Peyer's patch (tissue), 4 donors: ENCODE measurements around the gene MYO18B. TPM values are rescaled to one million over a fixed set of nuclear protein-coding genes. Genes with fewer than 3 reads are reported as not detected.

ENCODE experiments used
- DNase-seq, 3 donors: peaks; one replicate each; pipeline ENCODE4 v3.0.0-alpha.2; 2017 to 2019
- H3K27ac ChIP-seq, 4 donors: fragments of 200-600 bp; sonication (generic); one replicate each; pipeline ENCODE4 v1.5.1; 2016 to 2019
- H3K27me3 ChIP-seq, 2 donors: fragments of 200-600 bp; sonication (generic); one replicate each; pipeline ENCODE4 v1.5.1; 2019
- H3K36me3 ChIP-seq, 3 donors: fragments of 200-600 bp; sonication (generic); one replicate each; pipeline ENCODE4 v1.5.1; 2016 to 2019
- H3K4me1 ChIP-seq, 4 donors: fragments of 200-600 bp; sonication (generic); one replicate each; pipeline ENCODE4 v1.5.1; 2016 to 2019
- H3K4me3 ChIP-seq, 4 donors: fragments of 200-600 bp; sonication (generic); 1 replicate in 3 of 4; 2 replicates in 1 of 4; pipeline ENCODE4 v1.5.1; 2016 to 2019; ENCODE audit warnings: mild to moderate bottlenecking in 1 of 4
- H3K9me3 ChIP-seq, 4 donors: fragments of 200-600 bp; sonication (generic); one replicate each; pipeline ENCODE4 v1.5.1; 2016 to 2019; ENCODE audit warnings: mild to moderate bottlenecking in 1 of 4
- CTCF ChIP-seq, 6 experiments: fragments of 450-650 bp in 4 of 6; fragments of 200-600 bp in 2 of 6; sonication (generic) in 1 of 6; IDR thresholded peaks; one replicate each; pipeline ENCODE4 v1.5.1; 2017 to 2019; ENCODE audit warnings: antibody characterized with exemption in 6 of 6, mild to moderate bottlenecking in 3 of 6, moderate library complexity in 1 of 6
- POLR2A ChIP-seq, 2 donors: fragments of 450-650 bp; IDR thresholded peaks; one replicate each; pipeline ENCODE4 v1.5.1; 2017; ENCODE audit warnings: antibody characterized with exemption in 2 of 2, mild to moderate bottlenecking in 2 of 2, moderate library complexity in 2 of 2
- total RNA-seq, 4 donors: library from RNA; depleted of rRNA; stranded (reverse); fragments of >200 nt; gene quantifications; one replicate each; pipeline ENCODE4 v1.1.0, GENCODE V29; 2016

The MYO18B gene
- total RNA-seq, 4 donors from 2014 or later, result 0.28 to 0.83 TPM; not detected in 2

GRCh38 chr22:26033586-26033985 is 291.6 kb downstream of the MYO18B start:
- TF ChIP-seq CTCF (IDR thresholded peaks at IDR 0.05) (no peak), POLR2A (IDR thresholded peaks at IDR 0.05) (no peak)
- Histone ChIP-seq H3K4me1 (no peaks in the 10 kb centered on the region), H3K36me3 (no peaks in the 10 kb centered on the region), H3K4me3 (no peak overlapping the region), H3K27me3 (no peaks in the 10 kb centered on the region), H3K9me3 (peaks cover 0 to 13% (median 3%) of the 10 kb centered on the region in 4 donors), H3K27ac (no peak overlapping the region)
- no peak for DNase-seq

- Histone ChIP-seq H3K36me3 (no peaks in the 10 kb centered on the region), H3K27me3 (no peaks in the 10 kb centered on the region), H3K4me1 (no peaks in the 10 kb centered on the region), H3K27ac (no peak overlapping the region), H3K9me3 (peaks cover 0 to 13% (median 3%) of the 10 kb centered on the region in 4 donors), H3K4me3 (no peak overlapping the region)
- TF ChIP-seq POLR2A (IDR thresholded peaks at IDR 0.05), result no peak
- no peak for TF ChIP-seq CTCF (IDR thresholded peaks at IDR 0.05)
- no peak for DNase-seq
Measured at GRCh38 chr22:26035523-26035922, 293.5 kb downstream of the MYO18B start.

GRCh38 chr22:26038365-26038764 is 296.4 kb downstream of the MYO18B start:
- Histone ChIP-seq H3K4me3 (no peak overlapping the region), H3K36me3 (no peaks in the 10 kb centered on the region), H3K27me3 (no peaks in the 10 kb centered on the region), H3K9me3 (peaks cover 0 to 13% (median 3%) of the 10 kb centered on the region in 4 donors), H3K27ac (no peak overlapping the region), H3K4me1 (no peaks in the 10 kb centered on the region)
- no peak for TF ChIP-seq POLR2A (IDR thresholded peaks at IDR 0.05)
- TF ChIP-seq CTCF (IDR thresholded peaks at IDR 0.05), result no peak
- no peak for DNase-seq

GRCh38 chr22:26041931-26042330 is 299.9 kb downstream of the MYO18B start:
- H3K4me3 ChIP-seq, result no peak overlapping the region
- H3K27me3 ChIP-seq, result no peaks in the 10 kb centered on the region

GRCh38 chr22:26043031-26043430 is 301.0 kb downstream of the MYO18B start:
- Histone ChIP-seq H3K4me3 (no peak overlapping the region), H3K4me1 (no peaks in the 10 kb centered on the region), H3K9me3 (no peaks in the 10 kb centered on the region), H3K36me3 (no peaks in the 10 kb centered on the region), H3K27ac (no peak overlapping the region), H3K27me3 (no peaks in the 10 kb centered on the region)
- no peak for DNase-seq
- TF ChIP-seq CTCF (IDR thresholded peaks at IDR 0.05), result no peak
- TF ChIP-seq POLR2A (IDR thresholded peaks at IDR 0.05), result no peak

More at GRCh38 chr22:26041931-26042330, 299.9 kb downstream of the MYO18B start:
- no peak for TF ChIP-seq POLR2A (IDR thresholded peaks at IDR 0.05)
- TF ChIP-seq CTCF (IDR thresholded peaks at IDR 0.05), result no peak
- no peak for DNase-seq
- Histone ChIP-seq H3K4me1 (no peaks in the 10 kb centered on the region), H3K9me3 (no peaks in the 10 kb centered on the region), H3K27ac (no peak overlapping the region), H3K36me3 (no peaks in the 10 kb centered on the region)

- Histone ChIP-seq H3K36me3 (no peaks in the 10 kb centered on the region), H3K9me3 (no peaks in the 10 kb centered on the region), H3K4me1 (no peaks in the 10 kb centered on the region), H3K4me3 (no peak overlapping the region), H3K27me3 (no peaks in the 10 kb centered on the region), H3K27ac (no peak overlapping the region)
- TF ChIP-seq POLR2A (IDR thresholded peaks at IDR 0.05) (no peak), CTCF (IDR thresholded peaks at IDR 0.05) (no peak)
- DNase-seq, result no peak
Measured at GRCh38 chr22:26045051-26045450, 303.1 kb downstream of the MYO18B start.
